HG02870 (cell line): ENCODE results near the gene TCF21.

ENCODE experiments used
- ATAC-seq: cut with Tn5 transposase; IDR thresholded peaks from one replicate; pipeline ENCODE4 v1.9.1; 2021; ENCODE audit warnings: mild to moderate bottlenecking, moderate library complexity; ENCODE audit not compliant: unreplicated experiment

The TCF21 gene

DNA sequence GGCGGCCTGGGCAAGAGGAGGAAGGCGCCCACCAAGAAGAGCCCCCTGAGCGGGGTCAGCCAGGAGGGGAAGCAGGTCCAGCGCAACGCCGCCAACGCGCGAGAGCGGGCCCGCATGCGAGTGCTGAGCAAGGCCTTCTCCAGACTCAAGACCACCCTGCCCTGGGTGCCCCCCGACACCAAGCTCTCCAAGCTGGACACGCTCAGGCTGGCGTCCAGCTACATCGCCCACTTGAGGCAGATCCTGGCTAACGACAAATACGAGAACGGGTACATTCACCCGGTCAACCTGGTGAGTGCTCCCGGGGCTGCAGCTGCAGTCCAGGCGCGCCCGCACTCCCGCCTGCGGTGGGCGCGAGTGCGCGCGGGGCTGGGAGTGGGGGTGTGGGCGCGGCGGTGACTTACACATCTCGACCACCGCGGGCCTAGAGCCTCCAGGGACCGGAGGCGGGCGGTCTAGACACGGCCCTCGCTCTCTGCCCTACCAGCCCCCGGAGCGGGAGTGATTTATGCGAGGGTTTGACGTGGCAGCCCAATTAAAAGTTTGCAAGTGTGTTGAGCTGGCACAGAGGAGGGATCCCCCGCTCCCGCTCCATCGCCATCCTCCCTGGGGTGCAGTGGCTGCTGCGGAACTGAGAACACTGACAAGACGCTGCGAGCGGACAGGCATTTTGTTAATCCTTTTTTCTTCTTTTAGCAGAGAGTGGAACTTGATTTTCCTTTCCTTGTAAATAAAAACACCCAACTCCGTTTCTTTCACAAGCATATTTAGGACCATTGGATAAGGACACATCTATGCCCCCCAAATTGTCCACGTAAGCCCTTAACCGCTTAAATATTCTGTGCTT is 867 bp downstream of the TCF21 start:
- no peak for ATAC-seq

DNA sequence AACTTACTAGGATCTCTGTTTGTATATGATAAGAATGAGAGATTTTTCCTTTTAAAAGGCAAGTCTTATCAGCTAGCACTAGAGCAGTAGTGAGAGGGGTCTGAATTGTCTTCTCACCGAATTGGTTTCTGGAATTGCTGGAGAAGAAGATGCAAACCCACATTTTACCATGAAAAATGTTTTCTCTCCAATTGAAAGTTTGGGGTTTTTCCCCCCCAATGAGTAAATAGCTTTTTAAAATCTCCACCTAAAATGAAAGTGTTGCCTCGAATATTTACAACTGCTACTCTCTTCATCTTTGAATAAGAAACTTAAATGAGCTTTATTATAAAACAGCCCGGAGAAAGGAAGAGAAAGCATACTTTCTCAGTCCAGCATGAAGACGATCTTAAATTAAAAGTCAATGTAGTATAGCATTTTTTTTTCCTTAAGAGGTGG is 1.8 kb downstream of the TCF21 start:
- ATAC-seq: no peak

GRCh38 chr6:133891149-133891926 is 2.4 kb downstream of the TCF21 start:
- no peak for ATAC-seq

GRCh38 chr6:133891927-133892812 is 3.3 kb downstream of the TCF21 start:
- ATAC-seq: no peak

GRCh38 chr6:133892813-133893691 is 4.1 kb downstream of the TCF21 start:
- no peak for ATAC-seq

DNA sequence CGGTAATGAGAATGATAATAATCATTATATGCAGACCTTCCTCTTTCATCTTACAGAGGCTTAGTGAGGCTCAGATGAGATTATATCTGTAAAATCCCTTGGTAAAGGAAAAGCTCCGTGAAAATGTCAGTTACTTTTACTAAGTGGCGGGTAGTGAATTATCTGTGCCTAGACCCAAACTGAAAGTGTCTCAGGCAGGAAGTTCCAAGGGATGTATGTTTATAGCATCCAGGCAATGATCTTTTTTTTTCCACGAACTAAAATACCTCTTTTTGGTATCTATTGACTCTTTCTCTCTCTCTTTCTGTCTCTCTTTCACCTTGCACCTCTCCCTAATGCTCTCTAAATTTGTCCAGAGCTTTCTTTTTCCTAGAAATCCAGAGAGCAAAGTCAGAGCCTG is 5.0 kb downstream of the TCF21 start:
- no peak for ATAC-seq

DNA sequence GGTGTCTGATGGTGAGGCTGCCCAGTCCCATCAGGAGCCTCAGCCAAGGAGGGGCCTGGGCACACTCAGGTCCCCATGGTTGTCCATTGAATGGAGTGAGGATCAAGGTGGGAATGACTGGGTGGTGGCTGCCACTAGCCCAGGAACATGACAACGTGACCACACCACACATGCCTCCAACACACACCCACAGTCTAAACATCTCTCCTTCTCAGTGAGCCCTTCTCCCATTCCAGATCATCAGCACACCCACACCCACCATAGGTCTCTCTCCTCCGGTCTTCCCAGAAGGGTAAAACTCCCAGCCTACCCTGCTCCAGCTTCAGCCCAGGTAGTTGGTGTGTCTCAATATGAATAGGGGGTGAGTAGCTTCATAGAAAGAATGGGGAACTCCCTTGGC is 5.5 kb downstream of the TCF21 start:
- ATAC-seq: no peak

GRCh38 chr6:133894795-133895358 is 6.0 kb downstream of the TCF21 start:
- ATAC-seq: no peak

DNA sequence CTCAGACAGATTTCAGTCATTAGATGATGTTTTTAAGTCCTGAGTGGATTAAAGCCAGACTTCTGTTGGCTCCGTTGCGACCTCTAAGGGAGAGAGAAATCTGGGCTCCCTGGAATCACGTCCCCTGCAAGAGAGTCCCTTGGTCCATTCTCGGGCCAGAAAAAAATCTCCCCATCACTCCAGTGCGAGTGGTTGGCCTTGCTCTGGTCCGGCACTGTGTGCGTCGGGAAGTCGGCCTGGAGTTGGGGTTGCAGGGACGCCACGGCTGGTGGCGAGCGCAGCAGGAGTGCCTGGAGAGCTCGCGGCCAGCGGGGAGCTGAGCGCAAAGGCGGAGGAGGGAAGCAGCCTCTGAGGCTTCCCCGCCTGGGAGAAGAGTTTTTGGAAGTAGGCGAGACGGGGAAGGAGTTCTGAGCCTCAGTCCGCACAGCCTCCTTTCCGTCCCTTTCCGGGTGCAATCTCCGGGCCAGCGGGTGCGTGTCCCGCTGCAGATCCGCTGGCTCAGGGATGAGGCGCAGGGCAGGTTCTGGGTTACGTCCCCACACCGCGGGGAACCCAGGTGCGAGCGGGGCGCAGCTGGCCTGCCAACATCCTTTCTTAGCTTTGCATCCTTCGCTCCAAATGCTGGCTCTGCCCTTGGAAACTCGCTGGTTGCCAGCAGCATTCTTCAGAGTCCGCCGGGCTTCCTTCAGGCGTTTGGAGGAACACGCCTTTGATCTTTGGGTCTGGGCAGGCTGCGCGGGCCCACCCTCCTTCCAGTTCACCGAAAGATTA is 6.8 kb downstream of the TCF21 start:
- ATAC-seq: no peak

DNA sequence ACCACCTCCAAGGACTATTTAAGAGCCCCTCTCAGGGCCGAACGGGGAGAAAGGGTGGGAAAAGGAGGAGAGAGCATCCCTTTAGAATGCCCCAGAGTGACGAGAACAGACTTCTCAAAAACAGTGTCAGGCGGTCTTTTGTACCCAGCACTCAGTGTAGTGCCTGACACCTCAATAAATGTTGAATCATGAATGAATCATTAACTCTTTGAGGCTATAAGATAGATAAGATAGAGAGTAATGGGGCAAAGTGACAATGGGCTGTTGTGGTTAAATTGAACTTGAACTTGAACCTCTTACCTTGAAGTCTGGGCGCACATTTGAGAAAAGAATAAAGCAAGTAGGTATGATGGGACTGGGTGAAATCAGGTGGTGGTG is 7.4 kb downstream of the TCF21 start:
- no peak for ATAC-seq

- no peak for ATAC-seq
Observed at GRCh38 chr6:133898263-133898662, 9.3 kb downstream of the TCF21 start.

- ATAC-seq: no peak
Observed at GRCh38 chr6:133899556-133899955, 10.6 kb downstream of the TCF21 start.

GRCh38 chr6:133903855-133904254 is 14.9 kb downstream of the TCF21 start:
- ATAC-seq: no peak

DNA sequence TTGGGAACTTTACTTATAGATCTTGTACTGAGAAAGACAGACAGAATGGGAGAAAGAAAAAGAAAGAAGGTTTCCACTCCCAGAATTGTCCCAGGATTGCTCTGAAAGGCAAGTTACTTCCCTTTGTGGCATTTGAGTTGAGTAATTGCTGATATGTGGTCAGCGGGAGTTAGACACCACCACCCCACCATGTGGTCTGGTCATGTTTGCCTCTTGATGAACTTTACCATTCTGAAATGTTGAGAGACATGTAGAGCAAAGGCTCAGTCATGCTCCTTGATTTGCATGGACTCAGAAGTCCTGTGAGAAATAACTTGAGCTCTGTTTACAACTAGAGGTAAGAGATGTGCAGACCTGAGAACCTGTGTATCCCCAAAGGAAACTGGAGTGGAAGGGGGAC is 17.1 kb downstream of the TCF21 start:
- no peak for ATAC-seq

GRCh38 chr6:133916650-133917151 is 27.8 kb downstream of the TCF21 start:
- peak; percentile 78 for ATAC-seq

DNA sequence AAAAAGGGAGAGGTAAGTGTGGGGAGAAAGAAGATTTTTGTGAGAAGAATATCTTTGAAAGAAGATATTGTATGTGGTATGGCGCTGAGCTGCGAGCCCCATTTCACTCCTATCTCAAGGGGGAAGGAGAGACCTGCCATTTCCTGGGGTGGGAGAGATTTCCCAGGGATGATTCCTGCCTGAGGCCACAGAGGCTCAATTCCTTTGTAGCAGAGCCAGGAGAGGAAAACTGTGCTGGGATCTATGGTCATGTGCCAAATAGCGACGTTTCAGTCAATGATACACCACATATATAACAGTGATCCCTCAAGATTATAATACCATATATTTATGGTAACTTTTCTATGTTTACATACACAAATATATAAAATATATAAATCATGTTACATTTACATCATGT is 28.9 kb downstream of the TCF21 start:
- ATAC-seq: no peak

GRCh38 chr6:133918208-133918930 is 29.5 kb downstream of the TCF21 start:
- ATAC-seq: no peak

GRCh38 chr6:133919362-133919761 is 30.4 kb downstream of the TCF21 start:
- no peak for ATAC-seq
